H1 (cell line): Measurements from ENCODE around the gene SNED1. TPM values are rescaled to one million over a fixed set of nuclear protein-coding genes. Genes with fewer than 3 reads are reported as not detected.

Experiments
- CTCF ChIA-PET: fragments of 300-600 bp; sonication (Branson Sonifier 250); formaldehyde crosslinking; loops from one replicate; lab custom pipeline; 2021; ENCODE audit not compliant: partially characterized antibody; lab: Charles Lee
- POLR2A ChIA-PET: fragments of 300-600 bp; sonication (Branson Sonifier 250); formaldehyde crosslinking; loops from one replicate; lab custom pipeline; 2021; ENCODE audit warnings: inconsistent platforms; ENCODE audit not compliant: partially characterized antibody; lab: Charles Lee
- DNase-seq, 2 experiments: peaks; one replicate each; pipeline versions ENCODE4 v3.0.0 to v3.0.0-alpha.2; 2010 to 2022; ENCODE audit warnings: low spot score in 2 of 2, low read depth in 1 of 2, mixed read lengths in 1 of 2
- FAIRE-seq: peaks from 2 replicates; lab custom pipeline; 2011; peaks lifted over from hg19 to GRCh38; lab: Jason Lieb, UNC
- H2AFZ ChIP-seq: 2 replicates; pipeline ENCODE4 v1.8.1; 2012; ENCODE audit warnings: low read length, inconsistent platforms
- H2AK5ac ChIP-seq: 2 replicates; pipeline ENCODE4 v1.6.1; 2013; ENCODE audit warnings: low read depth, low read length
- H2BK120ac ChIP-seq: replicated peaks from 2 replicates; pipeline ENCODE3; 2013; ENCODE audit warnings: low read depth, low read length, inconsistent platforms
- H2BK12ac ChIP-seq: 2 replicates; pipeline ENCODE4 v1.6.1; 2013; ENCODE audit warnings: low read depth, low read length
- H2BK15ac ChIP-seq: 2 replicates; pipeline ENCODE4 v1.6.1; 2013; ENCODE audit warnings: low read length
- H2BK20ac ChIP-seq: 2 replicates; pipeline ENCODE4 v1.6.1; 2013; ENCODE audit warnings: low read length
- H2BK5ac ChIP-seq: 2 replicates; pipeline ENCODE4 v1.6.1; 2013; ENCODE audit warnings: low read depth, low read length
- H3K14ac ChIP-seq: 2 replicates; pipeline ENCODE4 v1.6.1; 2013; ENCODE audit warnings: inconsistent platforms; ENCODE audit not compliant: insufficient read length
- H3K18ac ChIP-seq: 2 replicates; pipeline ENCODE4 v1.6.1; 2013; ENCODE audit warnings: low read length; ENCODE audit errors: extremely low read depth
- H3K23ac ChIP-seq: 2 replicates; pipeline ENCODE4 v1.6.1; 2013; ENCODE audit warnings: inconsistent platforms; ENCODE audit not compliant: insufficient read length
- H3K23me2 ChIP-seq: 2 replicates; pipeline ENCODE4 v1.6.1; 2013; ENCODE audit warnings: low read depth, low read length
- H3K27ac ChIP-seq: 2 replicates; pipeline ENCODE4 v1.6.1; 2011; ENCODE audit warnings: low read depth, low read length, inconsistent platforms
- H3K27me3 ChIP-seq, 4 experiments: replicated peaks in 1 of 4; 1 replicate in 1 of 4; 2 replicates in 3 of 4; pipeline versions ENCODE4 v1.6.1 to v1.8.1; 2011 to 2013; ENCODE audit warnings: low read length in 3 of 4, mild to moderate bottlenecking in 3 of 4, inconsistent platforms in 2 of 4, mixed read lengths in 2 of 4, moderate library complexity in 1 of 4; ENCODE audit not compliant: control insufficient read depth in 3 of 4, insufficient read depth in 3 of 4; ENCODE audit errors: extremely low read depth in 1 of 4
- H3K36me3 ChIP-seq, 4 experiments: 2 replicates each; pipeline versions ENCODE4 v1.6.1 to v1.8.1; 2011 to 2013; ENCODE audit warnings: mild to moderate bottlenecking in 4 of 4, low read length in 3 of 4, moderate library complexity in 2 of 4, control low read depth in 1 of 4, inconsistent platforms in 1 of 4; ENCODE audit not compliant: insufficient read depth in 4 of 4, control insufficient read depth in 2 of 4
- H3K4ac ChIP-seq: replicated peaks from 2 replicates; pipeline ENCODE3; 2013; ENCODE audit warnings: low read length, low read depth, mixed read lengths, inconsistent platforms; ENCODE audit not compliant: insufficient read length
- H3K4me1 ChIP-seq, 4 experiments: replicated peaks in 1 of 4; 1 replicate in 1 of 4; 2 replicates in 3 of 4; pipeline versions ENCODE4 v1.6.1 to v1.8.1; 2011 to 2013; ENCODE audit warnings: low read length in 3 of 4, inconsistent platforms in 2 of 4, mixed read lengths in 1 of 4; ENCODE audit not compliant: insufficient read depth in 4 of 4, control insufficient read depth in 3 of 4
- H3K4me2 ChIP-seq, 2 experiments: 2 replicates each; pipeline versions ENCODE4 v1.6.1 to v1.8.1; 2011 to 2013; ENCODE audit warnings: low read depth in 2 of 2, low read length in 2 of 2, control low read depth in 1 of 2, inconsistent platforms in 1 of 2, mild to moderate bottlenecking in 1 of 2; ENCODE audit not compliant: insufficient read depth in 1 of 2
- H3K4me3 ChIP-seq, 4 experiments: fragments of 200-600, 300-600 bp in 1 of 4; sonication (generic), shearing (Covaris generic), sonication (Bioruptor Twin) in 1 of 4; 2 replicates each; pipeline versions ENCODE4 v1.5.1 to v1.8.1; 2011 to 2016; ENCODE audit warnings: low read length in 4 of 4, low read depth in 3 of 4, control low read depth in 2 of 4, inconsistent platforms in 2 of 4, mild to moderate bottlenecking in 2 of 4, mixed read lengths in 1 of 4, moderate library complexity in 1 of 4; ENCODE audit not compliant: insufficient read depth in 2 of 4; ENCODE audit errors: extremely low read depth in 1 of 4
- H3K56ac ChIP-seq: replicated peaks from 2 replicates; pipeline ENCODE3; 2013; ENCODE audit warnings: low read depth, mild to moderate bottlenecking, mixed read lengths, low read length, inconsistent platforms; ENCODE audit not compliant: insufficient read length
- H3K79me1 ChIP-seq: 2 replicates; pipeline ENCODE4 v1.6.1; 2013; ENCODE audit warnings: low read depth, low read length, control low read depth
- H3K79me2 ChIP-seq, 2 experiments: 2 replicates each; pipeline versions ENCODE4 v1.6.1 to v1.8.1; 2012 to 2013; ENCODE audit warnings: low read length in 2 of 2, mild to moderate bottlenecking in 2 of 2, inconsistent platforms in 1 of 2; ENCODE audit not compliant: insufficient read depth in 2 of 2, control insufficient read depth in 1 of 2
- H3K9ac ChIP-seq, 4 experiments: replicated peaks in 1 of 4; 1 replicate in 1 of 4; 2 replicates in 3 of 4; pipeline versions ENCODE4 v1.6.1 to v1.8.1; 2011 to 2013; ENCODE audit warnings: low read depth in 3 of 4, low read length in 3 of 4, control low read depth in 2 of 4, mild to moderate bottlenecking in 2 of 4, moderate library complexity in 2 of 4, inconsistent platforms in 1 of 4; ENCODE audit errors: extremely low read depth in 1 of 4
- H3K9me3 ChIP-seq, 2 experiments: 2 replicates each; pipeline versions ENCODE4 v1.6.1 to v1.8.1; 2012 to 2013; ENCODE audit warnings: mild to moderate bottlenecking in 2 of 2, moderate library complexity in 2 of 2, control low read depth in 1 of 2, inconsistent platforms in 1 of 2, low read depth in 1 of 2, low read length in 1 of 2, mixed read lengths in 1 of 2; ENCODE audit not compliant: insufficient read depth in 2 of 2
- H4K20me1 ChIP-seq, 2 experiments: replicated peaks in 1 of 2; 2 replicates each; pipeline versions ENCODE3 to v1.8.1; 2011 to 2013; ENCODE audit warnings: inconsistent platforms in 2 of 2, low read length in 2 of 2, mild to moderate bottlenecking in 1 of 2; ENCODE audit not compliant: insufficient read depth in 2 of 2, control insufficient read depth in 1 of 2
- H4K5ac ChIP-seq: 2 replicates; pipeline ENCODE4 v1.6.1; 2013; ENCODE audit warnings: low read length, low read depth, mixed read lengths, inconsistent platforms; ENCODE audit not compliant: insufficient read length
- H4K8ac ChIP-seq: 2 replicates; pipeline ENCODE4 v1.8.0; 2013; ENCODE audit warnings: mild to moderate bottlenecking, moderate library complexity, low read length, inconsistent platforms; ENCODE audit not compliant: insufficient read depth; ENCODE audit errors: extremely low read depth
- H4K91ac ChIP-seq: replicated peaks from 2 replicates; pipeline ENCODE3; 2013; ENCODE audit warnings: low read length, mixed read lengths, inconsistent platforms; ENCODE audit not compliant: insufficient read length
- CBX8 ChIP-seq: fragments of 300-800, 300-1000 bp; sonication (generic); IDR thresholded peaks from 2 replicates; pipeline ENCODE4 v1.7.1; 2016; ENCODE audit warnings: low read depth, low read length, borderline replicate concordance
- CHD1 ChIP-seq: IDR thresholded peaks from 2 replicates; pipeline ENCODE4 v1.6.1; 2012; ENCODE audit warnings: low read depth, low read length, improper control_type of control experiment
- NANOG ChIP-seq: IDR thresholded peaks from 2 replicates; pipeline ENCODE4 v1.6.1; 2011; ENCODE audit warnings: low read length, low read depth, mild to moderate bottlenecking, inconsistent platforms; ENCODE audit not compliant: insufficient read depth, poor library complexity, severe bottlenecking
- SAP30 ChIP-seq: fragments of 300-600 bp; sonication (generic); IDR thresholded peaks from 2 replicates; pipeline ENCODE4 v1.7.1; 2012; ENCODE audit warnings: low read length, moderate library complexity, mild to moderate bottlenecking, inconsistent platforms; ENCODE audit not compliant: insufficient read depth, insufficient replicate concordance
- WGBS, 2 experiments: shearing (Covaris generic) in 1 of 2; methylation state at CpG; one replicate each; pipeline versions ENCODE4 v1.1.6 to v1.1.7; 2013 to 2015; ENCODE audit warnings: low lambda C conversion rate in 2 of 2, mixed read lengths in 2 of 2, inconsistent platforms in 1 of 2, low coverage in 1 of 2, missing lambda C conversion rate in 1 of 2; ENCODE audit not compliant: insufficient replicate concordance in 2 of 2, insufficient coverage in 1 of 2, insufficient read length in 1 of 2; ENCODE audit errors: extremely low coverage in 1 of 2, missing lambda C conversion rate in 1 of 2; 5-methylcytosine and 5-hydroxymethylcytosine counted together
- polyA plus RNA-seq, 7 experiments: library from polyadenylated mRNA; depleted of rRNA in 3 of 7; stranded (reverse) in 5 of 7; unstranded in 2 of 7; fragments of >200 nt in 5 of 7; fragments of 200-250 nt in 2 of 7; gene quantifications; 1 replicate in 5 of 7; 2 replicates in 1 of 7; 4 replicates in 1 of 7; pipeline versions ENCODE4 v1.2.1 to v1.2.3, GENCODE V29; 2011 to 2013; ENCODE audit warnings: missing spikeins in 2 of 7, mixed read lengths in 2 of 7
- total RNA-seq: library from RNA; stranded (reverse); fragmentation: NEBNext Ultra II Directional; extraction: Animal tissue kit (Norgen Biotek cat#: 25700); gene quantifications from 2 replicates; pipeline ENCODE4 v1.2.1, GENCODE V29; 2021

The SNED1 gene
- total and polyA plus RNA-seq, 2 of the 8 experiments (the other 6 are each of a cell fraction or from before 2014, with no cell fraction given), result 1.9 TPM

DNA sequence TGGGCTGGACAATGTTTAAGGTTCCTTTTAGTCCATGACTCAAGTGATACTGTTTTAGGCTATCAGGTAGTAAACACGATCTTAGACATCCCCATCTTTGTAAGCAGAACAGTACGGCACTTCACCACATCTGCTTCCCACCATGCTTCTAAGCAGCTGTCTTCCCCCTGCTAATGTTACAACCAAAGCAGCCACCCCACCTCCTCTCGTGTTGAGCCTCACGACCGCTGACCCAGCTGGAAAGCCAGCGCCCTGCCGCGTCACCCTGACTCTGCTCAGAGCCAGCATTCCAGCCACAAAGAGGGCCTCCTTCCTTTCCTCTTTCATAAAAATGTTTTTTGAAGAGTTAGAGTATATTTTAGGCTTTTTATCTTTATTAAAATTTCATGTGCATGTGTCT is 94.3 kb downstream of the SNED1 start:
- no peak for FAIRE-seq
- Histone ChIP-seq H2AFZ (no peak overlapping the region), H3K79me2 (peaks cover 0 to 6% of the 10 kb centered on the region in 2 experiments; a peak in 2 of 4 replicates), H3K27ac (no peak overlapping the region), H3K14ac (no peak overlapping the region), H2BK5ac (no peak overlapping the region), H4K91ac (no peak overlapping the region), H3K4me3 (no peak overlapping the region), H3K56ac (no peak overlapping the region), H3K4ac (no peak overlapping the region), H2BK120ac (no peak overlapping the region), H2BK12ac (no peak overlapping the region), H3K23me2 (no peaks in the 10 kb centered on the region), H2BK20ac (no peak overlapping the region), H4K5ac (no peak overlapping the region), H3K23ac (no peak overlapping the region), H3K27me3 (no peaks in the 10 kb centered on the region), H3K4me1 (peaks cover 0 to 12% (median 6%) of the 10 kb centered on the region in 4 experiments; a peak in 5 of 7 replicates), H3K4me2 (no peak overlapping the region), H4K20me1 (peaks cover 0 to 5% of the 10 kb centered on the region in 2 experiments), H3K36me3 (peaks cover 17 to 43% (median 33%) of the 10 kb centered on the region in 4 experiments), H4K8ac (no peak overlapping the region), H3K18ac (no peak overlapping the region), H3K9ac (no peak overlapping the region), H3K79me1 (peaks cover 2% of the 10 kb centered on the region; the same call in 1 of the 2 replicates), H2AK5ac (no peak overlapping the region), H3K9me3 (no peaks in the 10 kb centered on the region), H2BK15ac (no peak overlapping the region)
- WGBS, 2 experiments, result 92% methylated on average over 8 of the region's 8 CpGs; no CpG with 5 or more reads in 1 of the 2 experiments
- TF ChIP-seq NANOG, result no peak
- TF ChIP-seq CBX8, result no peak
- TF ChIP-seq CHD1, result no peak
- no peak for TF ChIP-seq SAP30
- no peak for DNase-seq
- CTCF ChIA-PET, result interaction anchor here (0.8 to 2.5 kb wide), 3 partner anchors 12 to 289 kb away, joined by 3 to 7 read pairs (median 3); no protein-coding TSS in a partner anchor
- POLR2A ChIA-PET, result interaction anchor here (2.1 kb wide), 1 partner anchor 10 kb away, joined by 7 read pairs; the partner anchor contains the start of gene MTERF4
